SU-DHL-6 (cell line): ENCODE data around the gene GNG7.

Experiments used
- EZH2phosphoT487 ChIP-seq: fragments of 200-600 bp; sonication (generic), shearing (Covaris generic); conservative IDR thresholded peaks from 2 replicates; pipeline ENCODE4 v1.6.1; 2018; ENCODE audit warnings: mild to moderate bottlenecking, antibody characterized with exemption, low read length, moderate library complexity, mixed read lengths
- TF ChIP-seq, protein P1 (sequence below): fragments of 200-600 bp; sonication (generic); IDR thresholded peaks from one replicate; pipeline ENCODE4 v1.5.1; 2017; ENCODE audit warnings: antibody characterized with exemption, mild to moderate bottlenecking, low read length, moderate library complexity; ENCODE audit not compliant: insufficient read depth, poor library complexity, severe bottlenecking

GRCh38 chr19:2653710-2654707 is 48.5 kb downstream of the GNG7 start:
- TF ChIP-seq, protein P1, sequence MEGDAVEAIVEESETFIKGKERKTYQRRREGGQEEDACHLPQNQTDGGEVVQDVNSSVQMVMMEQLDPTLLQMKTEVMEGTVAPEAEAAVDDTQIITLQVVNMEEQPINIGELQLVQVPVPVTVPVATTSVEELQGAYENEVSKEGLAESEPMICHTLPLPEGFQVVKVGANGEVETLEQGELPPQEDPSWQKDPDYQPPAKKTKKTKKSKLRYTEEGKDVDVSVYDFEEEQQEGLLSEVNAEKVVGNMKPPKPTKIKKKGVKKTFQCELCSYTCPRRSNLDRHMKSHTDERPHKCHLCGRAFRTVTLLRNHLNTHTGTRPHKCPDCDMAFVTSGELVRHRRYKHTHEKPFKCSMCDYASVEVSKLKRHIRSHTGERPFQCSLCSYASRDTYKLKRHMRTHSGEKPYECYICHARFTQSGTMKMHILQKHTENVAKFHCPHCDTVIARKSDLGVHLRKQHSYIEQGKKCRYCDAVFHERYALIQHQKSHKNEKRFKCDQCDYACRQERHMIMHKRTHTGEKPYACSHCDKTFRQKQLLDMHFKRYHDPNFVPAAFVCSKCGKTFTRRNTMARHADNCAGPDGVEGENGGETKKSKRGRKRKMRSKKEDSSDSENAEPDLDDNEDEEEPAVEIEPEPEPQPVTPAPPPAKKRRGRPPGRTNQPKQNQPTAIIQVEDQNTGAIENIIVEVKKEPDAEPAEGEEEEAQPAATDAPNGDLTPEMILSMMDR: no peak
- no peak for TF ChIP-seq EZH2phosphoT487
